ENCODE results near the gene METTL3.

GRCh38 chr14:21526672-21527317, 15.7 kb upstream of the METTL3 start:
- TF ChIP-seq SUZ12 (IDR thresholded peaks at IDR 0.05; ENCODE audit: extremely low read depth, insufficient read depth, insufficient read length), result no peak
- TF ChIP-seq ZNF274 (IDR thresholded peaks at IDR 0.05; ENCODE audit: low read depth, low read length), result no peak
